NCI-H774 (cell line): Measurements from ENCODE around the gene TMEM198.
A peak's percentile ranks its signal among the peaks of the same experiment; 100 is the strongest.

Source experiments
- DNase-seq: peaks from one replicate; lab custom pipeline; 2025; lab: John Stamatoyannopoulos, UW

Gene TMEM198

GRCh38 chr2:219543596-219544358, at the start of gene TMEM198, which contains the start of gene CHPF:
TMEM198 (plus strand) TSS chr2:219544028; CDS start chr2:219544728, 700 bp downstream.
CHPF (minus strand) TSS chr2:219543809; CDS start chr2:219543538, 271 bp downstream.
- DNase-seq: peak; percentile 97

- DNase-seq: no peak
Observed at GRCh38 chr2:219494952-219495530, 48.8 kb upstream of the TMEM198 start.

GRCh38 chr2:219495531-219496122, 48.2 kb upstream of the TMEM198 start:
- no peak for DNase-seq

GRCh38 chr2:219496247-219496824, 47.5 kb upstream of the TMEM198 start:
- no peak for DNase-seq

- DNase-seq: no peak
Observed at GRCh38 chr2:219496825-219497494, 46.9 kb upstream of the TMEM198 start.

GRCh38 chr2:219497495-219498279, 46.1 kb upstream of the TMEM198 start:
- peak; percentile 54 for DNase-seq

GRCh38 chr2:219498280-219499057, 45.4 kb upstream of the TMEM198 start, which contains the start of gene GMPPA:
GMPPA (plus strand) TSS chr2:219498891; CDS start chr2:219499976, 1,085 bp downstream.
- DNase-seq: peak; percentile 96

- no peak for DNase-seq
Observed at GRCh38 chr2:219499058-219499307, 44.8 kb upstream of the TMEM198 start.

- DNase-seq: no peak
Observed at GRCh38 chr2:219499555-219499954, 44.3 kb upstream of the TMEM198 start.

GRCh38 chr2:219500135-219500534, 43.7 kb upstream of the TMEM198 start:
- DNase-seq: no peak

GRCh38 chr2:219501849-219502248, 42.0 kb upstream of the TMEM198 start:
- DNase-seq: no peak

- DNase-seq: no peak
Observed at GRCh38 chr2:219502618-219503017, 41.2 kb upstream of the TMEM198 start.

GRCh38 chr2:219505585-219505984, 38.2 kb upstream of the TMEM198 start:
- DNase-seq: no peak

GRCh38 chr2:219506153-219506801, 37.6 kb upstream of the TMEM198 start:
- no peak for DNase-seq

GRCh38 chr2:219506802-219507526, 36.9 kb upstream of the TMEM198 start:
- DNase-seq: no peak

GRCh38 chr2:219507581-219508443, 36.0 kb upstream of the TMEM198 start:
- no peak for DNase-seq

- DNase-seq: no peak
Observed at GRCh38 chr2:219508444-219508734, 35.4 kb upstream of the TMEM198 start.

- no peak for DNase-seq
Observed at GRCh38 chr2:219508971-219509779, 34.7 kb upstream of the TMEM198 start.
